Astrocyte (in vitro differentiated cells and primary cell): ENCODE measurements around the gene CD81. TPM values are rescaled to one million over a fixed set of nuclear protein-coding genes. Genes with fewer than 3 reads are reported as not detected.

Experiments
- DNase-seq: peaks from one replicate; pipeline ENCODE4 v3.0.0-alpha.2; 2010; ENCODE audit warnings: low read depth
- FAIRE-seq: peaks from 2 replicates; lab custom pipeline; 2011; peaks lifted over from hg19 to GRCh38; lab: Jason Lieb, UNC
- H2AFZ ChIP-seq: 2 replicates; pipeline ENCODE4 v1.6.0; 2012; ENCODE audit warnings: low read depth, low read length, inconsistent platforms
- H3K27ac ChIP-seq: 2 replicates; pipeline ENCODE4 v1.5.1; 2011; ENCODE audit warnings: low read depth, low read length, inconsistent platforms
- H3K27me3 ChIP-seq: 2 replicates; pipeline ENCODE4 v1.6.0; 2011; ENCODE audit warnings: low read length, inconsistent platforms; ENCODE audit not compliant: insufficient read depth
- H3K36me3 ChIP-seq: 2 replicates; pipeline ENCODE4 v1.5.1; 2011; ENCODE audit warnings: low read length, inconsistent platforms; ENCODE audit not compliant: insufficient read depth
- H3K4me1 ChIP-seq: 2 replicates; pipeline ENCODE4 v1.5.1; 2011; ENCODE audit warnings: low read length, inconsistent platforms; ENCODE audit not compliant: insufficient read depth
- H3K4me2 ChIP-seq: 2 replicates; pipeline ENCODE4 v1.6.0; 2012; ENCODE audit warnings: low read length, inconsistent platforms
- H3K4me3 ChIP-seq: 2 replicates; pipeline ENCODE4 v1.5.1; 2011; ENCODE audit warnings: low read depth, mild to moderate bottlenecking, low read length, inconsistent platforms; ENCODE audit not compliant: insufficient read depth
- H3K79me2 ChIP-seq: 2 replicates; pipeline ENCODE4 v1.6.0; 2012; ENCODE audit warnings: mild to moderate bottlenecking, low read length, inconsistent platforms; ENCODE audit not compliant: insufficient read depth
- H3K9ac ChIP-seq: 2 replicates; pipeline ENCODE4 v1.6.0; 2012; ENCODE audit warnings: mild to moderate bottlenecking, low read length, inconsistent platforms
- H3K9me3 ChIP-seq: 2 replicates; pipeline ENCODE4 v1.5.1; 2012; ENCODE audit warnings: low read depth, mild to moderate bottlenecking, low read length, inconsistent platforms; ENCODE audit not compliant: insufficient read depth
- H4K20me1 ChIP-seq: 2 replicates; pipeline ENCODE4 v1.6.0; 2012; ENCODE audit warnings: low read length, inconsistent platforms; ENCODE audit not compliant: insufficient read depth
- H3K27ac Mint-ChIP-seq: one replicate; pipeline ENCODE4 v1.8.0; 2021; ENCODE audit warnings: mild to moderate bottlenecking, mixed read lengths; ENCODE audit not compliant: unreplicated experiment
- H3K27me3 Mint-ChIP-seq: one replicate; pipeline ENCODE4 v1.8.0; 2021; ENCODE audit warnings: low read depth, mixed read lengths; ENCODE audit not compliant: unreplicated experiment
- H3K36me3 Mint-ChIP-seq: one replicate; pipeline ENCODE4 v1.8.0; 2021; ENCODE audit warnings: low read depth, mixed read lengths; ENCODE audit not compliant: unreplicated experiment
- H3K4me1 Mint-ChIP-seq: one replicate; pipeline ENCODE4 v1.8.0; 2021; ENCODE audit warnings: low read depth, mixed read lengths; ENCODE audit not compliant: unreplicated experiment
- H3K4me3 Mint-ChIP-seq: one replicate; pipeline ENCODE4 v1.8.0; 2021; ENCODE audit warnings: mild to moderate bottlenecking, moderate library complexity, mixed read lengths; ENCODE audit not compliant: unreplicated experiment
- H3K9me3 Mint-ChIP-seq: one replicate; pipeline ENCODE4 v1.8.0; 2021; ENCODE audit warnings: mild to moderate bottlenecking, mixed read lengths; ENCODE audit not compliant: unreplicated experiment
- EZH2 ChIP-seq: IDR thresholded peaks from 2 replicates; pipeline ENCODE4 v1.6.1; 2012; ENCODE audit warnings: mild to moderate bottlenecking, low read length, inconsistent platforms; ENCODE audit not compliant: insufficient read depth
- total RNA-seq: library from RNA; stranded (reverse); gene quantifications from 2 replicates; pipeline ENCODE4 v1.2.1, GENCODE V29; 2021
- TF ChIP-seq, protein P1 (sequence below): IDR thresholded peaks from 2 replicates; pipeline ENCODE4 v1.5.1; 2011; ENCODE audit warnings: low read depth, mild to moderate bottlenecking, inconsistent platforms, low read length, moderate library complexity; ENCODE audit not compliant: insufficient read depth

The CD81 gene
- total RNA-seq, 1 donor from 2014 or later, result 625 TPM

DNA sequence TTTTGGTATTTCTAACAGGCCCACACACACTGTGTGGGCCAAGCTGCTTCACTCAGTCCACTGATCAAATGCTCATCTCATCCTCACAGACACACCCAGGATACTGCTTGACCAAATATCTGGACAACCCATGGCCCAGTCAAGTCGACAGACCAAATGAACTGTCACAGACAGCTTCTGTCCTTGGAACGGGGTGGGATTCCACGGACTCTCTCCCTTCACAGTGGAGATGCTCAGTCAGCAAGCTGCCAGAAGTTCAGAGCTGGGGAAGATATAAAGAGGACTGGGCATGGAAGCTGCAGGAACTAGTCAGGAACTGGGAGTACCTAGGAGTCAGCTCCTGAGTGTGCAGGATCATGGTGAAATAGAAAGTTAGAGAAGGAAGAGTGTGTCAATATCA lies 34.6 kb upstream of the CD81 start:
- FAIRE-seq, result no peak
- no peak overlapping the region for H3K27ac ChIP-seq
- no peak overlapping the region for H3K4me3 Mint-ChIP-seq

DNA sequence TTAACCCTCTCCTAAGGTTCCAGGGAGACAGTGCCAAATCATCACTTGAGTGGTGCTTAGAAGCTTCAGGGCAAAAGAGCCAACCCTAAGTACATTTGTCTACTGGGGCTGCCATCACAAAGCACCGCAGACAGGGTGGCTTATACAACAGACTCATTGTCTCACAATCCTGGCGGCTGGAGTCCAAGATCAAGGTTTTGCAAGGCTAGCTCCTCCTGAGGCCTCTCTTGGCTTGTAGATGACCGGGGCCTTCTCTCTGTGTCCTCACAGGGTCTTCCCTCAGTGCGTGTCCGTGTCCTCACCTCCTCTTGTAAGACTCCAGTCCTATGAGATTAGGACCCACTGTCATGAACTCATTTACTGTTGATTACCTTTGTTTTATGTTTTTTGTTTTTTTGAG lies 34.1 kb upstream of the CD81 start:
- Mint-ChIP-seq H3K36me3 (peaks cover 11% of the 10 kb centered on the region), H3K27ac (no peak overlapping the region), H3K27me3 (peaks cover 34% of the 10 kb centered on the region), H3K4me1 (no peaks in the 10 kb centered on the region), H3K9me3 (peaks cover 24% of the 10 kb centered on the region), H3K4me3 (no peak overlapping the region)
- no peak overlapping the region for H3K4me3 ChIP-seq
- H4K20me1 ChIP-seq, result no peaks in the 10 kb centered on the region
- no peak overlapping the region for H3K9ac ChIP-seq
- no peak for DNase-seq
- no peak for TF ChIP-seq EZH2
- TF ChIP-seq, protein P1, sequence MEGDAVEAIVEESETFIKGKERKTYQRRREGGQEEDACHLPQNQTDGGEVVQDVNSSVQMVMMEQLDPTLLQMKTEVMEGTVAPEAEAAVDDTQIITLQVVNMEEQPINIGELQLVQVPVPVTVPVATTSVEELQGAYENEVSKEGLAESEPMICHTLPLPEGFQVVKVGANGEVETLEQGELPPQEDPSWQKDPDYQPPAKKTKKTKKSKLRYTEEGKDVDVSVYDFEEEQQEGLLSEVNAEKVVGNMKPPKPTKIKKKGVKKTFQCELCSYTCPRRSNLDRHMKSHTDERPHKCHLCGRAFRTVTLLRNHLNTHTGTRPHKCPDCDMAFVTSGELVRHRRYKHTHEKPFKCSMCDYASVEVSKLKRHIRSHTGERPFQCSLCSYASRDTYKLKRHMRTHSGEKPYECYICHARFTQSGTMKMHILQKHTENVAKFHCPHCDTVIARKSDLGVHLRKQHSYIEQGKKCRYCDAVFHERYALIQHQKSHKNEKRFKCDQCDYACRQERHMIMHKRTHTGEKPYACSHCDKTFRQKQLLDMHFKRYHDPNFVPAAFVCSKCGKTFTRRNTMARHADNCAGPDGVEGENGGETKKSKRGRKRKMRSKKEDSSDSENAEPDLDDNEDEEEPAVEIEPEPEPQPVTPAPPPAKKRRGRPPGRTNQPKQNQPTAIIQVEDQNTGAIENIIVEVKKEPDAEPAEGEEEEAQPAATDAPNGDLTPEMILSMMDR, result no peak
- H3K4me2 ChIP-seq, result no peak overlapping the region
- no peaks in the 10 kb centered on the region for H3K36me3 ChIP-seq
- no peak overlapping the region for H2AFZ ChIP-seq
- no peak for FAIRE-seq
- no peaks in the 10 kb centered on the region for H3K4me1 ChIP-seq
- H3K27ac ChIP-seq, result no peak overlapping the region
- no peaks in the 10 kb centered on the region for H3K27me3 ChIP-seq
- H3K9me3 ChIP-seq, result no peaks in the 10 kb centered on the region
- no peaks in the 10 kb centered on the region for H3K79me2 ChIP-seq

More for the DNA sequence above, 34.6 kb upstream of the CD81 start:
- Mint-ChIP-seq H3K9me3 (peaks cover 24% of the 10 kb centered on the region), H3K36me3 (peaks cover 11% of the 10 kb centered on the region), H3K27ac (no peak overlapping the region), H3K27me3 (peaks cover 31% of the 10 kb centered on the region), H3K4me1 (no peaks in the 10 kb centered on the region)
- no peaks in the 10 kb centered on the region for H3K79me2 ChIP-seq
- no peak overlapping the region for H3K4me3 ChIP-seq
- no peak overlapping the region for H3K9ac ChIP-seq
- H3K4me1 ChIP-seq, result no peaks in the 10 kb centered on the region
- no peaks in the 10 kb centered on the region for H3K36me3 ChIP-seq
- H3K27me3 ChIP-seq, result peaks cover 3% of the 10 kb centered on the region
- no peaks in the 10 kb centered on the region for H4K20me1 ChIP-seq
- H3K9me3 ChIP-seq, result no peaks in the 10 kb centered on the region
- DNase-seq, result no peak
- no peak overlapping the region for H3K4me2 ChIP-seq
- TF ChIP-seq, protein P1, result no peak
- TF ChIP-seq EZH2, result no peak
- H2AFZ ChIP-seq, result no peak overlapping the region

DNA sequence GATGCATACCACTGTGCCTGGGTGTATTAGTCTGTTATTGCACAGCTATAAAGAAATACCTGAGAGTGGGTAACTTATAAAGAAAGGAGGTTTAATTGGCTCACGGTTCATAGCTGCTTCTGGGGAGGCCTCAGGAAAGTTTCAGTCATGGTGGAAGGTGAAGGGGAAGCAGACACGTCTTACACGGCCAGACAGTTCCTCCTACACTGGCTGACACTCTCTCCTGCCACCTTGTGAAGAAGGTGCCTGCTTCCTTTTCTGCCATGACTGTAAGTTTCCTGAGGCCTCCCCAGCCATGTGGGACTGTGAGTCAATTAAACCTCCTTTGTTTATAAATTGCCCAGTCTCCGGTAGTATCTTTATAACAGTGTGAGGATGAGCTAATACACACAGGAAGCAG lies 33.6 kb upstream of the CD81 start:
- Histone ChIP-seq H3K36me3 (no peaks in the 10 kb centered on the region), H3K4me1 (no peaks in the 10 kb centered on the region), H3K9me3 (no peaks in the 10 kb centered on the region), H3K27me3 (no peaks in the 10 kb centered on the region), H4K20me1 (no peaks in the 10 kb centered on the region), H3K27ac (no peak overlapping the region), H3K4me2 (no peak overlapping the region), H3K79me2 (no peaks in the 10 kb centered on the region), H2AFZ (no peak overlapping the region), H3K9ac (no peak overlapping the region), H3K4me3 (no peak overlapping the region)
- DNase-seq, result no peak
- H3K4me1 Mint-ChIP-seq, result no peaks in the 10 kb centered on the region
- peaks cover 29% of the 10 kb centered on the region for H3K9me3 Mint-ChIP-seq
- peaks cover 36% of the 10 kb centered on the region for H3K27me3 Mint-ChIP-seq
- no peak overlapping the region for H3K4me3 Mint-ChIP-seq
- no peak for TF ChIP-seq EZH2
- TF ChIP-seq, protein P1, result no peak
- H3K36me3 Mint-ChIP-seq, result peaks cover 11% of the 10 kb centered on the region
- FAIRE-seq, result no peak
- no peak overlapping the region for H3K27ac Mint-ChIP-seq
